ENCODE data around the gene CSTB.

CSTB gene

DNA sequence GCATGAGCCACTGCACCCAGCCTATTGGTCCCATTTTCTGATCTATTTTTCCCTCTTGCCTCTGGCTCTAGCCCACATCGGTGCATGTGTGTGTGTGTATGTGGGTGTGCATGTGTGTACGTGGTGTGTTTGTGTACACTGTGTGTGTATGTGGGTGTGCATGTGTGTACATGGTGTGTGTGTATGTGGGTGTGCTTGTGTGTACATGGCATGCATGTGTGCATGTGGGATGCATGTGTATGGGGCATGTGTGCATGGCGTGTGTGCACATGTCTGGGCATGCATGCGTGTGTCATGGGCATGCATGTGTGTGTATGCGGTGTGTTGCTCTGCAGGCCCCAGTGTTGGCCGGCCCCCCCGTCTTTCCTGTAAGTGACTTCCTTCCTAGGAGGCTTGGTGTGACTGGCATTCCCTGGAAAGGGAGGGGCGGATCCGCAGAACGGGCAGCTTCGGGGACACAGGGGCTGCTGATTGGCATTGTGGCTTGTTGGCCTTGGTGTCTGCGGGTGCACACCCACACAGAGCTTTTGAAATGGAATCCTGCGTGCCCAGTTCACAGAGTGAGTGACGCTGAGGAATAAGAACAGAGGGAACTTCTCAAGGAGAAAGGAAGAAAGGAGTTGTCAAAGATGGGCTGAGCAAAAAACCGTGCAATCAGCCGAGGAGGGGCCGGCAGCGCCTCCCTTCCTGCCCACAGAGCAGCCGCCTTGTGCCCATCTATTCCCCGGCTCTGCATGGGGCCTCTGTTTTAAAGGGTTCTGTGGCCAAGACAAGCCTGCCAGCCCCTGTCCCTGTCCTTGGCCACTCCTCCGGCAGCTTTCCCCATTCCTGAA lies 49.2 kb downstream of the CSTB start:
- Histone ChIP-seq H3K27me3 (ENCODE audit: insufficient read depth, low read length) (no peaks in the 10 kb centered on the region), H3K4me1 (ENCODE audit: control insufficient read depth, insufficient read depth, low read length, unreplicated experiment) (peaks cover 45% of the 10 kb centered on the region), H3K4me3 (ENCODE audit: low read depth, low read length) (no peak overlapping the region), H3K79me2 (ENCODE audit: control insufficient read depth, insufficient read depth, low read length, unreplicated experiment) (peaks cover 73% of the 10 kb centered on the region), H3K36me3 (ENCODE audit: insufficient read depth, low read length) (no peaks in the 10 kb centered on the region), H2AFZ (ENCODE audit: low read length, unreplicated experiment) (no peak overlapping the region), H3K27ac (ENCODE audit: low read depth, low read length) (peak overlapping the region; percentile 83; the same call in 1 of the 2 replicates)

Measured in ACC112 (cell line).